CD14-positive monocyte (primary cell): ENCODE data around the gene CHRNA4. TPM values are rescaled to one million over a fixed set of nuclear protein-coding genes. Genes with fewer than 3 reads are reported as not detected.

Source experiments
- DNase-seq, 3 donors: peaks; one replicate each; pipeline ENCODE4 v3.0.0-alpha.2; 2011 to 2022
- H2AFZ ChIP-seq: 2 replicates; pipeline ENCODE4 v1.6.0; 2012; ENCODE audit warnings: mild to moderate bottlenecking, low read depth, low read length, inconsistent platforms; ENCODE audit not compliant: insufficient read depth, poor library complexity, severe bottlenecking
- H3K27ac ChIP-seq, 2 donors: 1 replicate in 1 of 2; 2 replicates in 1 of 2; pipeline ENCODE4 v1.5.1; 2012 to 2013; ENCODE audit warnings: low read length in 2 of 2, control low read depth in 1 of 2, inconsistent platforms in 1 of 2, low read depth in 1 of 2, mild to moderate bottlenecking in 1 of 2
- H3K27me3 ChIP-seq, 2 donors: one replicate each; pipeline versions ENCODE4 v1.6.0 to v1.6.1; 2011 to 2013; ENCODE audit warnings: low read length in 2 of 2; ENCODE audit not compliant: control insufficient read depth in 2 of 2, insufficient read depth in 2 of 2
- H3K36me3 ChIP-seq, 2 donors: replicated peaks in 1 of 2; 1 replicate in 1 of 2; 2 replicates in 1 of 2; pipeline versions ENCODE4 v1.5.1 to v1.6.1; 2012 to 2013; ENCODE audit warnings: low read length in 2 of 2, control low read depth in 1 of 2, inconsistent platforms in 1 of 2, mild to moderate bottlenecking in 1 of 2; ENCODE audit not compliant: insufficient read depth in 2 of 2, control insufficient read depth in 1 of 2
- H3K4me1 ChIP-seq, 2 donors: 1 replicate in 1 of 2; 2 replicates in 1 of 2; pipeline versions ENCODE4 v1.5.1 to v1.6.1; 2012 to 2013; ENCODE audit warnings: low read length in 2 of 2, control low read depth in 1 of 2, inconsistent platforms in 1 of 2, mild to moderate bottlenecking in 1 of 2, moderate library complexity in 1 of 2; ENCODE audit not compliant: insufficient read depth in 2 of 2, control insufficient read depth in 1 of 2
- H3K4me2 ChIP-seq: replicated peaks from 2 replicates; pipeline ENCODE3; 2012; ENCODE audit warnings: low read length, moderate library complexity, mild to moderate bottlenecking; ENCODE audit not compliant: poor library complexity, severe bottlenecking; ENCODE audit errors: extremely low read depth
- H3K4me3 ChIP-seq, 3 experiments: fragments of 200-600 bp in 1 of 3; sonication (generic) in 1 of 3; replicated peaks in 1 of 3; 1 replicate in 2 of 3; 2 replicates in 1 of 3; pipeline ENCODE4 v1.5.1; 2011 to 2013; ENCODE audit warnings: low read length in 3 of 3, mild to moderate bottlenecking in 3 of 3, control low read depth in 2 of 3, low read depth in 2 of 3, inconsistent platforms in 1 of 3, moderate library complexity in 1 of 3
- H3K79me2 ChIP-seq: 2 replicates; pipeline ENCODE4 v1.6.0; 2012; ENCODE audit warnings: mild to moderate bottlenecking, control low read depth, inconsistent platforms, low read length, moderate library complexity; ENCODE audit not compliant: insufficient read depth
- H3K9ac ChIP-seq: 2 replicates; pipeline ENCODE4 v1.6.0; 2017; ENCODE audit warnings: low read length, mild to moderate bottlenecking; ENCODE audit not compliant: insufficient read depth, poor library complexity, severe bottlenecking
- H3K9me3 ChIP-seq, 2 donors: replicated peaks in 1 of 2; 1 replicate in 1 of 2; 2 replicates in 1 of 2; pipeline versions ENCODE4 v1.5.1 to v1.6.1; 2012 to 2013; ENCODE audit warnings: low read length in 2 of 2, control low read depth in 1 of 2; ENCODE audit not compliant: control insufficient read depth in 1 of 2, insufficient read depth in 1 of 2
- H4K20me1 ChIP-seq: 2 replicates; pipeline ENCODE4 v1.6.0; 2012; ENCODE audit warnings: mild to moderate bottlenecking, low read length, control low read depth, moderate library complexity; ENCODE audit not compliant: insufficient read depth
- H3K27ac Mint-ChIP-seq, 7 donors: one replicate each; pipeline ENCODE4 v1.8.0; 2020; ENCODE audit warnings: mild to moderate bottlenecking in 7 of 7, mixed read lengths in 7 of 7, moderate library complexity in 6 of 7, inconsistent platforms in 2 of 7
- H3K27me3 Mint-ChIP-seq, 3 donors: one replicate each; pipeline ENCODE4 v1.8.0; 2021 to 2022; ENCODE audit warnings: low read depth in 3 of 3, mild to moderate bottlenecking in 3 of 3, mixed read lengths in 3 of 3, moderate library complexity in 3 of 3, inconsistent platforms in 1 of 3
- H3K36me3 Mint-ChIP-seq, 2 donors: one replicate each; pipeline ENCODE4 v1.8.0; 2020; ENCODE audit warnings: mixed read lengths in 2 of 2, inconsistent platforms in 1 of 2, mild to moderate bottlenecking in 1 of 2
- H3K4me1 Mint-ChIP-seq: one replicate; pipeline ENCODE4 v1.8.0; 2020; ENCODE audit warnings: mild to moderate bottlenecking, mixed read lengths
- H3K4me3 Mint-ChIP-seq, 2 donors: one replicate each; pipeline ENCODE4 v1.8.0; 2020; ENCODE audit warnings: mild to moderate bottlenecking in 2 of 2, mixed read lengths in 2 of 2, moderate library complexity in 1 of 2
- H3K9me3 Mint-ChIP-seq, 7 donors: one replicate each; pipeline ENCODE4 v1.8.0; 2020 to 2022; ENCODE audit warnings: mixed read lengths in 7 of 7, mild to moderate bottlenecking in 6 of 7, moderate library complexity in 6 of 7, inconsistent platforms in 2 of 7
- CTCF ChIP-seq: fragments of 200-600 bp; IDR thresholded peaks from one replicate; pipeline ENCODE4 v1.8.0; 2022; ENCODE audit warnings: antibody characterized with exemption, mild to moderate bottlenecking
- WGBS: methylation state at CpG from one replicate; pipeline ENCODE4 v1.1.5; 2013; ENCODE audit warnings: missing lambda C conversion rate; ENCODE audit not compliant: insufficient coverage; 5-methylcytosine and 5-hydroxymethylcytosine counted together
- intact Hi-C, 2 donors: fragments of 100-400 bp; cut with micrococcal nuclease; formaldehyde crosslinking; loops; one replicate each; pipeline versions ENCODE4 v1.15.0 to v1.15.1; 2023
- polyA plus RNA-seq, 3 donors: library from polyadenylated mRNA; depleted of rRNA in 1 of 3; unstranded in 2 of 3; stranded (reverse) in 1 of 3; fragments of 300-500 nt in 2 of 3; fragments of >200 nt in 1 of 3; fragmentation: Illumina TruSeq in 2 of 3; gene quantifications; 1 replicate in 2 of 3; 2 replicates in 1 of 3; pipeline ENCODE4 v1.2.3, GENCODE V29; 2012 to 2021

CHRNA4 gene
- polyA plus RNA-seq, 3 donors: not detected

DNA sequence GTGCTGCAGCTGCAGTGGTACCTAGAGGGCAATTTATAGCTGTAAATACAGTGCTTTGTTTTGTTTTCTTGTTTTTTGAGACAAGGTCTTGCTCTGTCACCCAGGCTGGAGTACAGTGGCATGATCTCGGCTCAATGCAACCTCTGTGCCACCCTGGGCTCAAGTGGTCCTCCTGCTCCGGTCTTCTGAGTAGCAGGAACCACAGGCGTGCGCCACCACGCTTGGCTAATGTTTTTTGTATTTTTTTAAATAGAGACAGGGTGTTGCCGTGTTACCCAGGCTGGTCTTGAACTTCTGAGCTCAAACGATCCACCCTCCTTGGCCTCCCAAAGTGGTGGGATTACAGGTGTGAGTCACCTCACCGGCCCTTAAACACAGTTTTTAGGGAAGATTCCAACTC, 26.8 kb downstream of the CHRNA4 start:
- Histone ChIP-seq H3K4me2 (no peak overlapping the region), H3K27ac (no peak overlapping the region), H3K27me3 (no peaks in the 10 kb centered on the region), H3K36me3 (no peaks in the 10 kb centered on the region), H4K20me1 (no peaks in the 10 kb centered on the region), H3K79me2 (no peaks in the 10 kb centered on the region), H3K9ac (no peak overlapping the region), H2AFZ (no peak overlapping the region), H3K4me1 (no peaks in the 10 kb centered on the region), H3K4me3 (no peak overlapping the region), H3K9me3 (peaks cover 7 to 22% of the 10 kb centered on the region in 2 donors)
- Mint-ChIP-seq H3K27me3 (peaks cover 4 to 9% (median 6%) of the 10 kb centered on the region in 3 donors), H3K4me1 (no peaks in the 10 kb centered on the region), H3K36me3 (no peaks in the 10 kb centered on the region), H3K27ac (no peak overlapping the region), H3K9me3 (peaks cover 13 to 30% (median 21%) of the 10 kb centered on the region in 7 donors), H3K4me3 (no peak overlapping the region)
- no peak for DNase-seq
- TF ChIP-seq CTCF: no peak
- intact Hi-C loops: no loop called here
- 96% methylated on average over 2 of the region's 8 CpGs for WGBS

DNA sequence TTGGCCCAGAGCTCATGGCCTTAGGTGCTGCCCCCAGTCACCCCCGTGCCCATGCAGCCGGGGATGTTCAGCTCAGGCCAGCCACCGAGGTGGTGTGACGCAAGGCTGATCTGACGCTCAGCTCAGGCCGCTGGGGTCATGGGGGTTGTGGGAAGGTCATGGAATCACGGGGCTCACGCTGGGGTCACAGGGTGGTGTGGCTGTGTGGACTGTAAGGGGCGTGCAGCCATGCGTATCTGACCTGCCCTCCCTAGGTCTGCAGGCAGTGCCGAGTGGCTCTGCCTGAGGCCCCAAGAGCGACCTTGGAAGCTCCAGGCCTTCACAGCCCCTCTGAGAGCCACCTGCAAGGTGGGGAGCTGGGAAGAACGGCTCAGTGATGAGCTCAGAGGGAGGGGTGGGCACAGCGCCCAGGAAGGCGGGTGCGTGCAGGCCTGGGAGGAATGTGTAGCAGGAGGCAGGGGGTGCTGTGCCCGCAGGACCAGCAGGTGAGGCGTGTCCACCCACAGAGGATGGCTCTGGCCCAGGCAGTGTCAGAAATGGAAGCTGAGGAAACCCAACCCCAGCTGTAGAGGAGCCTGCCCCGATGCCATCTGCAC, 27.8 kb downstream of the CHRNA4 start:
- H3K27me3 ChIP-seq: no peaks in the 10 kb centered on the region
- H3K9ac ChIP-seq: no peak overlapping the region
- no peak overlapping the region for H3K4me2 ChIP-seq
- Mint-ChIP-seq H3K9me3 (peaks cover 11 to 20% (median 14%) of the 10 kb centered on the region in 7 donors), H3K27me3 (peaks cover 4 to 11% (median 6%) of the 10 kb centered on the region in 3 donors), H3K36me3 (no peaks in the 10 kb centered on the region), H3K27ac (no peak overlapping the region), H3K4me1 (no peaks in the 10 kb centered on the region), H3K4me3 (no peak overlapping the region)
- intact Hi-C loops: no loop called here
- H4K20me1 ChIP-seq: no peaks in the 10 kb centered on the region
- DNase-seq: no peak
- H3K4me1 ChIP-seq: no peaks in the 10 kb centered on the region
- TF ChIP-seq CTCF: no peak
- H2AFZ ChIP-seq: no peak overlapping the region
- H3K27ac ChIP-seq: no peak overlapping the region
- no peaks in the 10 kb centered on the region for H3K36me3 ChIP-seq
- no peak overlapping the region for H3K4me3 ChIP-seq
- H3K9me3 ChIP-seq: peaks cover 0 to 15% of the 10 kb centered on the region in 2 donors
- H3K79me2 ChIP-seq: no peaks in the 10 kb centered on the region
- WGBS: 91% methylated on average over 19 of the region's 19 CpGs
